ENCODE results near the gene ANKEF1.

ANKEF1 gene

DNA sequence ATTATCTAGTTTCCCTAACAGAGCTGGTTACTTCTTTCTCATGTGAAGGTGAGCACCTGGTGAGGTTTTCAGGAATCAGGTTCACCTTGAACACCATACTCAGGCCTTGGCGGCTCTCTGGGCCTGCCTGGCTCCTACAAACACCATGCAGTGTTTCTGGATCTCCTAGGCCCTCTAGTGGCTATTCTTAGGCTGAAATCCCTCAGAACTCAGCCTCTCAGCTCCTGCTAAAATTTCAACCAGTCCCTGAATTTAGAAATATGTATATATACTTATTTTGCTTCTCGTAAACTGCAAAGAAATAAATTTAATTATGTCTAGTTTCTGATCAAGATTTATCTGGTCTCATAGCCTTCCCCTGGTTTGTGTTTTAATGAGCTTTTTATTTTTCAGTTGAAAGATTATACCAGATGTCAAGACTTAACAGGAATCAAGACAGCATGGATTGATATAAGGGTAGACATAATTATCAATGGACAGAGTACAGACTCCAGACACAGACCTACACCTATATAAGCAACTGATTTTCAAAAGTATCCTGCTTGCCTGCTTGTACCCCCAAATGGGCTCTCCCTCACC, 55.9 kb downstream of the ANKEF1 start:
- DNase-seq, result no peak

DNA sequence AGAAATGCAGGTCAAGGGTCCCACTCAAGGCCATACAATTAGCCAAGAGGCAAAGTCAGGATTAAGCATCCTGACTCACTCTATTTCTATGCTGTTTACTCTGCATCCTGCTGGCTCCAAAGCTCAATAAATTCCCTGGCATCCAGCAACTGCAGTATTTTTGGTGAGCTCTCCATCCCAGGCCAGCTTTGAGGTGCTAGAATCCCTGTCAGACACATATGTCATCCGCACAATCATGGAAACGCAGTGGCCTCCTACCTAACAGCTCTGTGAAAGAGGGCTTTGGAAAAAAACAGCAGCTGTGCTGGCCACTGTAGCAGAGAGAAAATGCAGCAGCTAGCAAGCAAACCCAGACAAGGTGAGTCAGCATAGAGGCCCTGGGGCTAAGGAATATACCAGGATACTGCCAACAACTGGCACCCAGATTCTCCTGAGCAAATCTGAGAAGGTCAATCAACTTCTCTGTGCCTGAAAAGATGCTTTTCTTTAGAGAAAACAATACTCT, 58.4 kb downstream of the ANKEF1 start:
- DNase-seq, result no peak

DNA sequence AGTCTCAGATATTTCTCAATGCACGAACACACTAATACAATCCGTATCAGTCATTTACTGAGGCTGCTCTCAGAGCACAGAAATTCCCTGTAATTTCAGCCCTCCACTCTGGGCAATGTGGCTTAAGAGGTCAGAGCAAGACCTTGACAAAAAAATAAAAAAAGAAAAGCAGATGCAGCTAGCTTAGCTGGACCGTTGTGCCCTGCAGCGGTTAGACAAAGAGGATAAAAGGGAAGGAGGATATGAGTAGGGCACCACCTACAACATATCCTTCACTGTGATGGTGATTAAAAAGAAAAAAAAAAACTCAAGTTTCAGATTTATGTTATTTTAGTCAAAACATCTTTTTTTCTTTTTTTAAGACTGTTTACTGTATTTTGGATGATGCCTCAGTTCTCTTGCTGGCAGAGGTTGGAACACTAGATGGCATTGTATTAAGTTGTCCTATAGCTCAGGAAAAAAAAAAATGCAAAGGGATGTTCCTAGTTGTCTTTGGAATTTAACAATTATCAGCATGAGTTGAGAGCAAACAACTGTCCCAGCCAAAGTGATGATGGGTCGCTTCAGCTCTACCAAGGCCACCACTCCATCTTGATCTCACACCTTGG, 59.9 kb downstream of the ANKEF1 start:
- no peak for DNase-seq

DNA sequence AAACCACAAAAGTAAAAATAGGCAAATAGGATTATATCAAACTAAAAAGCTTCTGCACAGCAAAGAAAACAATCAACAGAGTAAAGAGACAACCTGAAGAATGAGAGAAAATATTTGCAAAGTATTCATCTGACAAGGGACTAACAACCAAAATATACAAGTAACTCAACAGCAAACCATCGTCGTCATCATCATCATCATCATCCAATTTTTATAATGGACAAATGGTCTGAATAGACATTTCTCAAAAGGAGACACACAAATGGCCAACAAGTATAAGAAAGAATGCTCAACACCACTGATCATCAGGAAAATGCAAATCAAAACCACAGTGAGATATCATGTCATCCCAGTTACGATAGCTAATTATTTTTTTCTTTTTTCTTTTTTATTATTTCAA, 62.0 kb downstream of the ANKEF1 start:
- DNase-seq, result no peak

DNA sequence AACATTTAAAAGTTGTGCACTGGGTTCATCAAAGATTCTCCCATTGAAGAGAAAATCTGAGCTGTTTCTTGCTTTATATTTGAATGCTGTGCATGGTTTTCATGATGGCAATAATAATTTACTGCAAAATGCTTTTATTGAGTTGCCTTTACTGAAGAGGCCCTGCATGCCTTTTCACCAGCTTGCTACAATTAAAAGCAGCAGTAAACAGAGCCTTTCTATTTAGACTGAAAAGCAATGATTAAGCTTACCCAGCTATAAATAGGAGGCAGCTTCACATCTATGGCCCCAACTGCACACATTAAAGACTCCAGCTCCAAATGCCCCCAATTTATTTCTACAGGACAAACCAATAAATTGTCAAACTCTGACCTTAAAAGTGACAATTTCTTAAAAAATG, 70.3 kb downstream of the ANKEF1 start:
- DNase-seq, result no peak
